HepG2 (cell line): ENCODE measurements around the gene SEC62. TPM values are rescaled to one million over a fixed set of nuclear protein-coding genes. Genes with fewer than 3 reads are reported as not detected.

Experiments
- AKAP8 ChIP-seq: sonication (generic); formaldehyde crosslinking; IDR thresholded peaks from 2 replicates; pipeline ENCODE4 v1.5.1; 2020; ENCODE audit warnings: mild to moderate bottlenecking, missing genetic modification reagents
- ARNT2 ChIP-seq: sonication (generic); formaldehyde crosslinking; IDR thresholded peaks from 2 replicates; pipeline ENCODE4 v1.8.0; 2022; ENCODE audit warnings: mild to moderate bottlenecking, low read depth, missing genetic modification reagents, moderate library complexity
- CHD4 ChIP-seq: fragments of 200-600 bp; sonication (generic); IDR thresholded peaks from 2 replicates; pipeline ENCODE4 v1.7.0; 2017; ENCODE audit warnings: mild to moderate bottlenecking, low read length, borderline replicate concordance
- DNMT1 ChIP-seq: sonication (generic); formaldehyde crosslinking; IDR thresholded peaks from 2 replicates; pipeline ENCODE4 v1.5.1; 2020; ENCODE audit warnings: mild to moderate bottlenecking, missing genetic modification reagents
- FOXO1 ChIP-seq: sonication (generic); formaldehyde crosslinking; IDR thresholded peaks from 2 replicates; pipeline ENCODE4 v1.4.0; 2020; ENCODE audit warnings: missing genetic modification reagents
- GZF1 ChIP-seq: sonication (generic); formaldehyde crosslinking; IDR thresholded peaks from 2 replicates; pipeline ENCODE4 v1.5.1; 2020; ENCODE audit warnings: mild to moderate bottlenecking, missing genetic modification reagents
- HNF4G ChIP-seq, 2 experiments: sonication (generic) in 1 of 2; formaldehyde crosslinking in 1 of 2; IDR thresholded peaks; 2 replicates each; pipeline versions ENCODE4 v1.4.0 to v1.6.1; 2011 to 2020; ENCODE audit warnings: borderline replicate concordance in 2 of 2, low read depth in 2 of 2, mild to moderate bottlenecking in 2 of 2, low read length in 1 of 2, missing genetic modification reagents in 1 of 2, moderate library complexity in 1 of 2
- LBX2 ChIP-seq: sonication (generic); formaldehyde crosslinking; IDR thresholded peaks from 2 replicates; pipeline ENCODE4 v1.5.0; 2020; ENCODE audit warnings: missing genetic modification reagents, mild to moderate bottlenecking, borderline replicate concordance
- MED1 ChIP-seq: sonication (generic); formaldehyde crosslinking; IDR thresholded peaks from 2 replicates; pipeline ENCODE4 v1.4.0; 2020; ENCODE audit warnings: missing genetic modification reagents
- MEF2D ChIP-seq: sonication (generic); formaldehyde crosslinking; IDR thresholded peaks from 2 replicates; pipeline ENCODE4 v1.5.1; 2020; ENCODE audit warnings: mild to moderate bottlenecking, missing genetic modification reagents
- PRDM10 ChIP-seq: sonication (generic); formaldehyde crosslinking; IDR thresholded peaks from 2 replicates; pipeline ENCODE4 v1.4.0; 2020; ENCODE audit warnings: low read depth, missing genetic modification reagents
- RERE ChIP-seq: IDR thresholded peaks from 2 replicates; pipeline ENCODE4 v1.6.1; 2016; ENCODE audit warnings: low read depth, missing genetic modification reagents, missing compliant biosample characterization
- RFX3 ChIP-seq: IDR thresholded peaks from 2 replicates; pipeline ENCODE4 v1.6.1; 2016; ENCODE audit warnings: missing biosample characterization, missing genetic modification reagents
- YY1 ChIP-seq: IDR thresholded peaks from 2 replicates; pipeline ENCODE4 v1.6.1; 2011; ENCODE audit warnings: low read length, low read depth, moderate library complexity, mild to moderate bottlenecking; ENCODE audit not compliant: insufficient read depth, insufficient replicate concordance
- ZNF430 ChIP-seq: sonication (generic); formaldehyde crosslinking; IDR thresholded peaks from 2 replicates; pipeline ENCODE4 v1.9.0; 2021; ENCODE audit warnings: mild to moderate bottlenecking, missing genetic modification reagents
- ZNF563 ChIP-seq: sonication (generic); formaldehyde crosslinking; IDR thresholded peaks from 2 replicates; pipeline ENCODE4 v1.8.0; 2022; ENCODE audit warnings: mild to moderate bottlenecking, moderate library complexity, missing genetic modification reagents
- ZNF580 ChIP-seq: IDR thresholded peaks from 2 replicates; pipeline ENCODE4 v1.6.1; 2016; ENCODE audit warnings: low read depth, borderline replicate concordance
- ZNF768 ChIP-seq: sonication (generic); formaldehyde crosslinking; IDR thresholded peaks from 2 replicates; pipeline ENCODE4 v1.4.0; 2020; ENCODE audit warnings: missing genetic modification reagents
- polyA plus RNA-seq, 8 experiments: library from polyadenylated mRNA; depleted of rRNA in 3 of 8; stranded (reverse) in 7 of 8; unstranded in 1 of 8; fragments of >200 nt; fragmentation: Illumina TruSeq in 4 of 8; extraction: Trizol in 4 of 8; gene quantifications; 2 replicates each; pipeline versions ENCODE4 v1.2.1 to v1.2.3, GENCODE V29; 2011 to 2016; ENCODE audit warnings: low read depth in 4 of 8, missing spikeins in 1 of 8, mixed read lengths in 1 of 8; ENCODE audit not compliant: insufficient read depth in 1 of 8
- total RNA-seq, 5 experiments: library from RNA; depleted of rRNA; stranded (reverse); fragments of >200 nt; fragmentation: Illumina TruSeq; extraction: Trizol; gene quantifications; 2 replicates each; pipeline ENCODE4 v1.2.3, GENCODE V29; 2016; ENCODE audit warnings: low read depth in 1 of 5

The SEC62 gene
- total and polyA plus RNA-seq, 2 of the 13 experiments (the other 11 are each of a cell fraction or from before 2014, with no cell fraction given), result 54.0 to 68.7 TPM

- TF ChIP-seq RERE (CRISPR knock-in tag) (no peak), FOXO1 (CRISPR knock-in tag) (no peak), ZNF768 (CRISPR knock-in tag) (peak; percentile 80), PRDM10 (CRISPR knock-in tag) (0 out of 2 replicates have a peak, but pooled peaks have one; percentile 29), ARNT2 (CRISPR knock-in tag) (peak; percentile 59; the same call in 1 of the 2 replicates), ZNF580 (peak; percentile 91), MEF2D (0 out of 2 replicates have a peak, but pooled peaks have one; percentile 48), GZF1 (CRISPR knock-in tag) (peak; percentile 54; the same call in 1 of the 2 replicates), HNF4G (IDR thresholded peaks at IDR 0.05; ENCODE audit: borderline replicate concordance, low read depth, low read length) (peak; percentile 86), HNF4G (CRISPR knock-in tag; IDR thresholded peaks at IDR 0.05; ENCODE audit: borderline replicate concordance, low read depth) (no peak; the same call in 1 of the 2 replicates), LBX2 (CRISPR knock-in tag) (no peak), YY1 (peak; percentile 10), AKAP8 (no peak), ZNF430 (CRISPR knock-in tag) (peak; percentile 63; the same call in 1 of the 2 replicates), MED1 (CRISPR knock-in tag) (peak; percentile 40; the same call in 1 of the 2 replicates), RFX3 (CRISPR knock-in tag) (no peak), CHD4 (peak; percentile 95), ZNF563 (CRISPR knock-in tag) (peak; percentile 70), DNMT1 (CRISPR knock-in tag) (peak; percentile 74)
These were observed 71.1 kb downstream of the SEC62 start, which contains the start of gene GPR160 (continued) for GRCh38 chr3:170037463-170038433.
